ENCODE data around the gene IRX4. TPM values are rescaled to one million over a fixed set of nuclear protein-coding genes. Genes with fewer than 3 reads are reported as not detected.

Gene IRX4
- total RNA-seq, 1 donor from 2014 or later: not detected

GRCh38 chr5:1838013-1838412, 44.7 kb downstream of the IRX4 start:
- Mint-ChIP-seq H3K36me3 (no peaks in the 10 kb centered on the region), H3K9me3 (no peaks in the 10 kb centered on the region), H3K27me3 (ENCODE audit: low read depth) (peaks cover 38% of the 10 kb centered on the region), H3K4me3 (no peak overlapping the region), H3K4me1 (peaks cover 7% of the 10 kb centered on the region), H3K27ac (no peak overlapping the region)
- no peak for TF ChIP-seq CTCF (IDR thresholded peaks at IDR 0.05; ENCODE audit: unreplicated experiment)
- DNase-seq (ENCODE audit: low spot score in 2 of 2, unreplicated experiment in 2 of 2): no peak

GRCh38 chr5:1836891-1837880, 45.5 kb downstream of the IRX4 start:
- no peaks in the 10 kb centered on the region for H3K36me3 Mint-ChIP-seq
- no peak overlapping the region for H3K4me3 Mint-ChIP-seq
- H3K9me3 Mint-ChIP-seq: no peaks in the 10 kb centered on the region
- peaks cover 38% of the 10 kb centered on the region for H3K27me3 Mint-ChIP-seq (ENCODE audit: low read depth)
- H3K4me1 Mint-ChIP-seq: peaks cover 8% of the 10 kb centered on the region
- DNase-seq (ENCODE audit: low spot score in 2 of 2, unreplicated experiment in 2 of 2): no peak
- TF ChIP-seq CTCF (IDR thresholded peaks at IDR 0.05; ENCODE audit: unreplicated experiment): no peak
- H3K27ac Mint-ChIP-seq: no peak overlapping the region

- Mint-ChIP-seq H3K4me3 (no peak overlapping the region), H3K9me3 (no peaks in the 10 kb centered on the region), H3K36me3 (no peaks in the 10 kb centered on the region), H3K4me1 (peaks cover 15% of the 10 kb centered on the region), H3K27ac (no peak overlapping the region), H3K27me3 (ENCODE audit: low read depth) (peaks cover 36% of the 10 kb centered on the region)
- DNase-seq (ENCODE audit: low spot score in 2 of 2, unreplicated experiment in 2 of 2): no peak
- no peak for TF ChIP-seq CTCF (IDR thresholded peaks at IDR 0.05; ENCODE audit: unreplicated experiment)
Measured at GRCh38 chr5:1836176-1836890, 46.4 kb downstream of the IRX4 start.

GRCh38 chr5:1835431-1835830, 47.3 kb downstream of the IRX4 start:
- no peaks in the 10 kb centered on the region for H3K36me3 Mint-ChIP-seq
- H3K27me3 Mint-ChIP-seq (ENCODE audit: low read depth): peaks cover 40% of the 10 kb centered on the region
- TF ChIP-seq CTCF (IDR thresholded peaks at IDR 0.05; ENCODE audit: unreplicated experiment): no peak
- H3K27ac Mint-ChIP-seq: no peak overlapping the region
- no peak overlapping the region for H3K4me3 Mint-ChIP-seq
- no peak for DNase-seq (ENCODE audit: low spot score in 2 of 2, unreplicated experiment in 2 of 2)
- peaks cover 19% of the 10 kb centered on the region for H3K4me1 Mint-ChIP-seq
- no peaks in the 10 kb centered on the region for H3K9me3 Mint-ChIP-seq

GRCh38 chr5:1834721-1835429, 47.9 kb downstream of the IRX4 start:
- TF ChIP-seq CTCF (IDR thresholded peaks at IDR 0.05; ENCODE audit: unreplicated experiment): no peak
- H3K9me3 Mint-ChIP-seq: no peaks in the 10 kb centered on the region
- H3K27ac Mint-ChIP-seq: no peak overlapping the region
- DNase-seq (ENCODE audit: low spot score in 2 of 2, unreplicated experiment in 2 of 2): no peak
- peaks cover 19% of the 10 kb centered on the region for H3K4me1 Mint-ChIP-seq
- no peak overlapping the region for H3K4me3 Mint-ChIP-seq
- no peaks in the 10 kb centered on the region for H3K36me3 Mint-ChIP-seq
- peaks cover 40% of the 10 kb centered on the region for H3K27me3 Mint-ChIP-seq (ENCODE audit: low read depth)

All from mesothelial cell of epicardium (in vitro differentiated cells).